Prostate gland (tissue), 2 donors: Measurements from ENCODE around the gene RALGDS. TPM values are rescaled to one million over a fixed set of nuclear protein-coding genes. Genes with fewer than 3 reads are reported as not detected.

ENCODE experiments used
- DNase-seq: peaks from one replicate; pipeline ENCODE4 v3.0.0-alpha.2; 2019; ENCODE audit warnings: low spot score
- H3K27ac ChIP-seq, 2 donors: fragments of 200-600 bp; sonication (generic); 2 replicates each; pipeline ENCODE4 v1.5.1; 2017 to 2019
- H3K27me3 ChIP-seq: fragments of 200-600 bp; sonication (generic); replicated peaks from 2 replicates; pipeline ENCODE4 v1.5.1; 2019; ENCODE audit not compliant: insufficient read depth
- H3K36me3 ChIP-seq, 2 donors: fragments of 200-600 bp; sonication (generic); 1 replicate in 1 of 2; 2 replicates in 1 of 2; pipeline versions ENCODE4 v1.5.1 to v1.8.1; 2017 to 2019
- H3K4me1 ChIP-seq: fragments of 200-600 bp; sonication (generic); replicated peaks from 2 replicates; pipeline ENCODE4 v1.5.1; 2019
- H3K4me3 ChIP-seq, 2 donors: fragments of 200-600 bp; sonication (generic); 2 replicates each; pipeline ENCODE4 v1.5.1; 2017 to 2019
- H3K9me3 ChIP-seq: fragments of 200-600 bp; sonication (generic); 2 replicates; pipeline ENCODE4 v1.5.1; 2017
- POLR2A ChIP-seq: fragments of 450-650 bp; IDR thresholded peaks from one replicate; pipeline ENCODE4 v1.6.1; 2016; ENCODE audit warnings: antibody characterized with exemption, mild to moderate bottlenecking
- POLR2AphosphoS5 ChIP-seq: sonication (generic); formaldehyde crosslinking; IDR thresholded peaks from one replicate; pipeline ENCODE4 v1.6.1; 2017; ENCODE audit warnings: antibody characterized with exemption
- WGBS: methylation state at CpG from one replicate; pipeline ENCODE4 v1.1.5; 2018; 5-methylcytosine and 5-hydroxymethylcytosine counted together
- intact Hi-C: fragments of 100-400 bp; cut with DNase I; formaldehyde crosslinking; loops from one replicate; pipeline ENCODE4 v1.14.2; 2022
- total RNA-seq, 2 donors: library from RNA; depleted of rRNA; stranded (reverse); fragments of >200 nt; gene quantifications; one replicate each; pipeline ENCODE4 v1.1.0, GENCODE V29; 2016
- TF ChIP-seq, protein P1 (sequence below), 4 experiments: fragments of 200-600 bp in 2 of 4; fragments of 450-650 bp in 2 of 4; sonication (generic) in 2 of 4; IDR thresholded peaks; 1 replicate in 3 of 4; 2 replicates in 1 of 4; pipeline ENCODE4 v1.5.1; 2016 to 2019; ENCODE audit warnings: antibody characterized with exemption in 4 of 4, mild to moderate bottlenecking in 2 of 4, moderate library complexity in 2 of 4

The RALGDS gene
- total RNA-seq, 2 donors from 2014 or later, result 49.6 to 77.4 TPM

DNA sequence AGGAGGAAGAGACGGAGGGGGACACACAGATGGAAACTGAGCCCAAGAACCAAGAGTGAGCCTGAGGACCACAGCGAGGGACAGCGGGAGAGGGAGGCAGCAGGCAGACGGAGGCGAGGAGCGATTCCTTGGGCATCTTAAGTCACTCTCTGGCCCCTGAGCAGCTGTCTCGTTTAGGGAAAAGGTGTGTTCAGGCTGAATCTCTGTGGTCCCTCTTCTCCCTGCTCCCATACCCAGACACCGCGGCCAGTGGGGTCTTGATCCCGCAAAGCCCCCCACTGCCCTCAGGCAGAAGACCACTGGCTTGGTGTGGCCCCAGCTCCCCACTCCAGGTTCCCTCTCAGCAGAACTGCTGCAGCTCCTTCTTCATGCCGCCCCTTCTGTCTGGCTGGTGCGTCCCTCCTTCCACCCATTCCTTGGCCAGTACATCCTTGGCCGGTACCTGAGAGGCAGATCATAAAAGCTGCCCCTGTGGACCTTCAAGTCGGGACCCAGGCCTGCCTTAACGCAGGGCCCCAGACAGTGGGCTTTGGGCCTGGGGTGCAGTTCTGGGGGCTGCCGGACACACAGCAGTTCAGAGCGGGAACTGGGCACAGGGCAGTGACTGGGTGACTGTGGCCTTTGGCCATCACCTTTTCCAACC lies 5.8 kb upstream of the RALGDS start:
- no peaks in the 10 kb centered on the region for H3K36me3 ChIP-seq
- H3K27ac ChIP-seq, result peak overlapping the region; percentile 65 to 66
- TF ChIP-seq, protein P1, sequence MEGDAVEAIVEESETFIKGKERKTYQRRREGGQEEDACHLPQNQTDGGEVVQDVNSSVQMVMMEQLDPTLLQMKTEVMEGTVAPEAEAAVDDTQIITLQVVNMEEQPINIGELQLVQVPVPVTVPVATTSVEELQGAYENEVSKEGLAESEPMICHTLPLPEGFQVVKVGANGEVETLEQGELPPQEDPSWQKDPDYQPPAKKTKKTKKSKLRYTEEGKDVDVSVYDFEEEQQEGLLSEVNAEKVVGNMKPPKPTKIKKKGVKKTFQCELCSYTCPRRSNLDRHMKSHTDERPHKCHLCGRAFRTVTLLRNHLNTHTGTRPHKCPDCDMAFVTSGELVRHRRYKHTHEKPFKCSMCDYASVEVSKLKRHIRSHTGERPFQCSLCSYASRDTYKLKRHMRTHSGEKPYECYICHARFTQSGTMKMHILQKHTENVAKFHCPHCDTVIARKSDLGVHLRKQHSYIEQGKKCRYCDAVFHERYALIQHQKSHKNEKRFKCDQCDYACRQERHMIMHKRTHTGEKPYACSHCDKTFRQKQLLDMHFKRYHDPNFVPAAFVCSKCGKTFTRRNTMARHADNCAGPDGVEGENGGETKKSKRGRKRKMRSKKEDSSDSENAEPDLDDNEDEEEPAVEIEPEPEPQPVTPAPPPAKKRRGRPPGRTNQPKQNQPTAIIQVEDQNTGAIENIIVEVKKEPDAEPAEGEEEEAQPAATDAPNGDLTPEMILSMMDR (IDR thresholded peaks at IDR 0.05), result no peak
- no peak for TF ChIP-seq POLR2A
- TF ChIP-seq POLR2AphosphoS5, result no peak
- no peaks in the 10 kb centered on the region for H3K9me3 ChIP-seq
- WGBS, result 67% methylated on average over 17 of the region's 17 CpGs
- peaks cover 24% of the 10 kb centered on the region for H3K4me1 ChIP-seq
- peak overlapping the region in 1 of 2 donors; percentile 24 for H3K4me3 ChIP-seq
- H3K27me3 ChIP-seq, result no peaks in the 10 kb centered on the region
- intact Hi-C loops, result no loop called here
- DNase-seq, result no peak

DNA sequence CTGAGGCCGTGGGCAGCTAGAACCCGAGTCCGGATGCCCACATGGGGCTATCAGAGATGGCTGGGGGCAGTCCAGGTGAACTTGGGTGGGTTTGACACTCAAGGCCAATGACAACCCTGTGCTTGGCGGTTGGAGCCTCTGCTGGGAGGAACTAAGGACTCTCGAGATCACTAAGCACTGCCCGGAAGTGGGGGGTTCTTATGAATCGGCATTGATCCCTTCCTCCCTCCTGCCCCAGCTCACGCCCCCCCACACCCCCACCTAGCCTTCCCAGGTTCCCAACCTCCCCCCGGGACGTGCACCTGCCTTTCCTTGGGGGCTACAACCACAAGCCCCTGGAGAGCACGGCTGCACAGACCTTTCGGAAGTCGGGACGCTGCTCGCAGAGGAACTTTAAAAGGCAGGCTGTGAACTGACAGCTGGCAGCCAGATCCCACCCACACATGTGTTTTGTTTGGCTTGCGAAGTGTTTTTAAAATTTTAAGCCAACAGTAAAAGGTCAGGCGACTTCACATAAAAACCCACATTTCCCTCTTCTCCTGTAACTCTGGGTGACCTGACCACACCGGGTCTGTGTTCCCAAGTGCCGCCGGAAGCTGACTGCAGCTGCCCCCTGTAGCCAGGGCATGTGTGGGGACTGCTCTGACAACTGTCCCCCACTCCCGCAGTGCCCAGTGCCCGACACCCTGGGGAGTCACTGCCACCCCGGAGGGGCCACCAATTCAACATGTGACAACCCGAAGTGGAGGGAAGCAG lies 5.1 kb upstream of the RALGDS start:
- WGBS, result 16% methylated on average over 24 of the region's 24 CpGs
- no peaks in the 10 kb centered on the region for H3K36me3 ChIP-seq
- peak overlapping the region; percentile 65 to 66 for H3K27ac ChIP-seq
- H3K4me3 ChIP-seq, result peak overlapping the region in 1 of 2 donors; percentile 24
- peaks cover 24% of the 10 kb centered on the region for H3K4me1 ChIP-seq
- no peaks in the 10 kb centered on the region for H3K27me3 ChIP-seq
- intact Hi-C loops, result no loop called here
- peak; percentile 51 for DNase-seq
- no peaks in the 10 kb centered on the region for H3K9me3 ChIP-seq
- TF ChIP-seq POLR2A, result no peak
- peak; percentile 73 for TF ChIP-seq POLR2AphosphoS5
- TF ChIP-seq, protein P1 (IDR thresholded peaks at IDR 0.05), result no peak

DNA sequence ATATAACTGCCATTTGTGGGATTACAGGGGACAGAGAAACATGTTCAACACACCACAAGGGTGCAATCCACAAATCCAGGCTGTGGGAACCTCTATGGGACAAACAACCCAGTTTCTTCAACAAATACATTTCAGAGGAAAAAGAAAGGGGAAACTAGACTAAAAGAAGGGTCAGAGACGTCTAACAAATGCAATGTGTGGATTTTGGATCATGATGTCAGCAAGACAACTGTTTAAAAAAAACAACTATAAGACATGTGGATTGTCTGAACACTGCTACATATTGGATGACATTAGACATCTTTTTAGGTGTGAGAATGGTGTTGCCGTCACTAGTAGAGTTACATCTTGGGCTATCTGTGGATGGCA lies 3.9 kb upstream of the RALGDS start:
- Histone ChIP-seq H3K27me3 (no peaks in the 10 kb centered on the region), H3K9me3 (no peaks in the 10 kb centered on the region), H3K4me1 (peaks cover 26% of the 10 kb centered on the region), H3K4me3 (no peak overlapping the region), H3K36me3 (no peaks in the 10 kb centered on the region), H3K27ac (no peak overlapping the region)
- no peak for TF ChIP-seq POLR2A
- TF ChIP-seq POLR2AphosphoS5, result no peak
- TF ChIP-seq, protein P1 (IDR thresholded peaks at IDR 0.05), result no peak
- 76% methylated on average over 2 of the region's 2 CpGs for WGBS
- no peak for DNase-seq
- intact Hi-C loops, result no loop called here

DNA sequence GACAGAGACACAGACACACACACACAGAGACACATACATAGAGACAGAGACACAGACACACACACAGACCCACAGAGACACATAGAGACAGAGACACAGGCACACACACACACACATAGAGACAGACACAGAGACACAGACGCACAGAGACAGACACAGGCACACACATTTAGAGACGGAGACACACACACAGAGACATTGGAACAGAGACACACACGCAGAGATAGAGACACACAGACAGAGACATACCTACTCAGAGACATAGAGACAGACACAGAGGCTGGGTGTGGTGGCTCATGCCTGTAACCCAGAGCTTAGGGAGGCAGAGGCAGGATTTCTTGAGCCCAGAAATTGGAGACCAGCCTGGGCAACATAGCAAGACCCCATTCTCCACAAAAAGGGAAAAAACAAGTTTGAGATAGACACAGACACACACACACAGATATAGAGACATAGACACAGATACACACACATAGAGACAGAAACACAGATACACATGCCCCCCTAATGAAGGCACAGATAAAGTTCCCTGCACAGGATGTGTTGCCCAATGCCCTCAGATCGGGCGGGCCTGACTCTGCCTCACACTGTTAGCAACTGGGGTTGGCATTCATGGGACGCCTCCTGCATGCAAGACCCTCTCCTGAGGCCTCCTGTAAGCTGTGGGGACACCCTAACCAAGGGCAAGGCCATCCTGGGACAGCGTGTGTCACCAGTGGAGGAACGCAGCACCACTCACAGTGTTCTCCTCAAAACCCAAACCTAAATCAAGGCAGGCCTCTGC lies 3.3 kb upstream of the RALGDS start:
- intact Hi-C loops, result no loop called here

More for the DNA sequence above, 3.3 kb upstream of the RALGDS start:
- H3K27ac ChIP-seq, result no peak overlapping the region
- H3K27me3 ChIP-seq, result no peaks in the 10 kb centered on the region
- no peaks in the 10 kb centered on the region for H3K36me3 ChIP-seq
- WGBS, result 98% methylated on average over 8 of the region's 8 CpGs
- H3K4me1 ChIP-seq, result peaks cover 31% of the 10 kb centered on the region
- TF ChIP-seq POLR2A, result no peak
- TF ChIP-seq, protein P1 (IDR thresholded peaks at IDR 0.05), result no peak
- TF ChIP-seq POLR2AphosphoS5, result no peak
- H3K4me3 ChIP-seq, result no peak overlapping the region
- no peak for DNase-seq
- H3K9me3 ChIP-seq, result no peaks in the 10 kb centered on the region
